HG02763 (cell line): ENCODE measurements around the gene NPL.

Source experiments
- ATAC-seq: cut with Tn5 transposase; IDR thresholded peaks from one replicate; pipeline ENCODE4 v1.9.1; 2021; ENCODE audit warnings: mild to moderate bottlenecking, moderate library complexity; ENCODE audit not compliant: unreplicated experiment

NPL gene

DNA sequence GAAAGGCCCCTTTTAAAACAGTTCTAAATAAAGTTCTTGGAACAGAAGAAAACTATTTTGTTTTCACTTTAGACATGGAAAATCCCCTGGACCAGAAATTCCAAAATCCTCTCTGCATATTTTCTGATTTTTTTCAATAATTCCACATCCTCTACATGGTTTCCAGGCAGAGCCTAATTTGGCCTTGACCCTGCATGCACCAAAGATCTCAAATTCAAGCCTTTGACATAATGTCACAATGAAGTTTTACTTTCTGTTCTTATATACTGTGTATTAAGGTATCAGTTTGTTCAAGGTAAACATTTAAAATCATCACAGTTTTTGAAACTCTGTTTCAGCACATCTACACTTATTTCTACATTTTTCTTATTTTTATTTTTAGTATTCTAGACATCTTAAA, 12.2 kb upstream of the NPL start:
- no peak for ATAC-seq

DNA sequence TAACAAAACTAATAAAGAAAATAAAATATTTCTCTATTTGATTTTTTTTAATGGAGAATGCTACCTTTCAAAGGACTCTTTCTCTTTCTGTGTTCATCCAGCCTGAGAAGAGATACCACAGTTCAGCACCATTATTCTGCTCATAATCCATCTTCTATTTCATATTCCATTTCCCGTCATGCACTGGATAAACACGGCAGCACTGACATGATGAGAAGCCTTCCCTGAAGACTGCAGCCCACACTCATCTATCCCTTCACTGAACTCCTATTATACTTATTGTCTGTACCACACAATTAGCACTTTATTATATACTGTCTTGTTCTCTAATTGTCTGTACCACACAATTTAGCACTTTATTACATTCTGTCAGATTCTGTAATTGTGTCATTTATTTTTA, 10.7 kb upstream of the NPL start:
- ATAC-seq, result no peak

DNA sequence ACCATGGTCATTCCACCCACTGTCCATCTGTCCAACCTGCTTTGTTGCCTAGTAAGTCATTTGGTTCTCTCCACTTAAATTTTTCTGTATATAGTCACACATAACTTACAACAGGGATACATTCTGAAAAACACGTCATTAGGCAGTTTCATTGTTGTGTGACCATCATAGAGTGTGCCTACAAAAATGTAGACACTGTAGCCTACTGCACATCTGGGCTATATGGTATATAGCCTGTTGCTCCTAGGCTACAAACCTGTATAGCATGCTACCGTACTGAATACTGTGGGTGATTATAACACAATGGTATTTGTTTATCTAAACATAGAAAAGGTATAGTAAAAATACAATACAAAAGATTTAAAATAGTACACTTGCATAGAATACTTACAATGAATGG, 10.0 kb upstream of the NPL start:
- ATAC-seq, result no peak

DNA sequence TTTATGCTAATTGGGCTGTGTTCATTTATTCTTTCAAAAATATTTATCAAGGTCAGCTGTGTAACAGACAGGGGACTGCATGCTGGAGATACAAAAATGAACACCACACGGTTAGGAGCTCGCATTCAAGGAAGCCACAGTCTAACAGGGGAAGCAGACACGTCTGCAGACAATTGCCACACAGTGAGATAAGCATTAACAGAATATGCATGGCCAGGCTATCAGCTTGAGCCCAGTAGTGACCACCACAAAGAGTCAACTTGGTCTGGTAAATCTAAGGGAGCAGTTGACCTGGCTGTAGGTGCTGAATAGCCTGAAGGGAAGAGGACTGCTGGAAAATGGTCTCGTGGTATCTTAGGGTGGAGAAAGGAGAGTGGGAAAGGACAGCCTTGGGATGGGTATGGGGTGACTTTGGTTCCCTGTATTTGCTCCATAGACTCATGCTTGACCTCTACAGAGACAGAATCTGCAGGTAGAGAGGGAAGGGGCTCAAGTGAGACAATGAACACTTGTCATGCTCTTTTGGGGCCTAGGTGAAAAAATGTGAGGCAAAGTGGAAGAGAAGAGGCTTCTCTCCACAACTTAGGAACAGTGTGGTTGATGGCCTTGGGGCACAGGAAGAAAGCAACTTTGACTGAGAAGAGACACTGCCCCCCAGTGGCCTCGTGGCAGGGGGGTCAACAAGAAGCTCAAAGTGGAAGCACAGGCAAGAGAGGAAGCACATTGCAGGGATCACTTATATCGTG, 7.6 kb upstream of the NPL start:
- peak; percentile 60 for ATAC-seq

DNA sequence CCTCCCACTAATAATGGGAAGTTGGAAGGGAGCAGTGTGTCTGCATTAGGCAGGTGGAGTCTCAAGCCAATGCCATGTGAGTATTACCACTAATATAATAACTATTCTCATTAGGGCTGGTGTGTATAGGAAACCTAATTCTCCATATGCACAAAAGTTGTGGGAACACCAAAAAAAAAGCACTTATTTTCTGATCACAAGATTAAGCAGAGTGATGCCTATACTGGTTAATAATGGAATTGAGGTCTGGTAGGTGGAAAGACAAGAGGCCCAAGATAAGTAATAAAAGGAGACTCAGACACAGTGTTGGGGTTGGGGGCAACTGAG, 7.0 kb upstream of the NPL start:
- ATAC-seq, result no peak

DNA sequence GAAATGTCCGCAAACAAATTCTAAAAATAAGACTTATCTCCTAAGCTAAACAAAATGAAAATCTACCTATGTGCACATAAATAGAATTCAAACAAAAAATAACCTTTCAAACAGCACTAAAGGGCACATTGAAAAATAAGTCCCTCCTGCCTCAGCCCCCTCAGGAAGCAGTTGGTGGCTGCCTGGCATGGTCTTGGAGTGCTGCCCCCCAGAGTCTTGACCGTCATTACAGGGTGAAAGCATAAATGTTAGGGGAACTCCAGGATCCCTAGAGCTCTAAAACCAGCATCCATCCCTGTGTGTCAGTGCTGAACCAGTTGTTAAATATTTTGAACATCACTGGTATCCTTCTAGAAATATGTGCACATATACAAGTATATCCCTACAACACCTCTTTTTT, 6.5 kb upstream of the NPL start:
- no peak for ATAC-seq

DNA sequence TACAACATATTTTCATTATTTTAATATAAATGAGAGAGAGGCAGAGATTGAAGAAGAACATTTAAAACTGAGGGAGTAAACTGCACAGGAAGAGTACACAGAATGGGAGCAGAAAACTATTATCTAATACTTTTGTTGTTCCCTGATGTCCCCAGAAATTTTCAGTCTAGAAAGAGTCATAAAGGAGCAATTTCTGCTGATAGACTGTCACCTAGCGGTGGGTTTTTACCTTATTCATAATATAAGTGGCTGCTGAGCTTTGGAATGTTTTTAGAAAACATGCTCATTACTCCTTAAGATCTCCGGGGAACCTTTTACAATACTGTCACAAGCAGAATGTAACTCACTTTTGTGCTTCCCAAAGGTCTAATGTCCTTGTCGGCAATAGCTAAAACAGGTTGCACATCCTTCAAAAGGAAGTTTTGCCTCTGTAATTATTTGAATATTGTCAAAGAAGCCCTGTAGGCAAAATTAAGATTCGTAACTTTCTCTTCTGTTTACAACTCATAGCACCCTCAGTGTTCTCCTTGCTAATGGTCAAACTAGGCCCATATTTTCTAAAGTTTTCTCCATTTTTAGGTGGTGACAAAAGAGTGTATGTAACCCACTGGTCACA, 4.9 kb upstream of the NPL start:
- no peak for ATAC-seq

DNA sequence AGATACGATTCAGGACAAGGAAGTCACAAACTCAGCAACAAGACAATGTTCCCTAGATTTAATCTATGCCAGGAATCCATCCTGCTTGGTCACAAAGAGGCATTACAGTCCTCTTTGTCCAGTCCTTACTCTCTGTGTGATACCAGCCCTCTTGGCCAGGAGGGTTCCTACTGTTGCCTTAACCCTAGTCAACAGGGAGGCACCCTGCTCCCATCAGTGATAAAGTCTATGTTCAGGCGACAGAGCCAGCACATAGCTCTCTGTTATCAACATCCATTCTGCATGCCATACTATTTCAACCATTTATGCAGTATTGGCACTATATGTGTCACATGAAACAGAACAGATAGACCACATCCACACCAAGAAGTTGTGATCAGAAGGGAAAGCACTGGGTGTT, 4.4 kb upstream of the NPL start:
- no peak for ATAC-seq

DNA sequence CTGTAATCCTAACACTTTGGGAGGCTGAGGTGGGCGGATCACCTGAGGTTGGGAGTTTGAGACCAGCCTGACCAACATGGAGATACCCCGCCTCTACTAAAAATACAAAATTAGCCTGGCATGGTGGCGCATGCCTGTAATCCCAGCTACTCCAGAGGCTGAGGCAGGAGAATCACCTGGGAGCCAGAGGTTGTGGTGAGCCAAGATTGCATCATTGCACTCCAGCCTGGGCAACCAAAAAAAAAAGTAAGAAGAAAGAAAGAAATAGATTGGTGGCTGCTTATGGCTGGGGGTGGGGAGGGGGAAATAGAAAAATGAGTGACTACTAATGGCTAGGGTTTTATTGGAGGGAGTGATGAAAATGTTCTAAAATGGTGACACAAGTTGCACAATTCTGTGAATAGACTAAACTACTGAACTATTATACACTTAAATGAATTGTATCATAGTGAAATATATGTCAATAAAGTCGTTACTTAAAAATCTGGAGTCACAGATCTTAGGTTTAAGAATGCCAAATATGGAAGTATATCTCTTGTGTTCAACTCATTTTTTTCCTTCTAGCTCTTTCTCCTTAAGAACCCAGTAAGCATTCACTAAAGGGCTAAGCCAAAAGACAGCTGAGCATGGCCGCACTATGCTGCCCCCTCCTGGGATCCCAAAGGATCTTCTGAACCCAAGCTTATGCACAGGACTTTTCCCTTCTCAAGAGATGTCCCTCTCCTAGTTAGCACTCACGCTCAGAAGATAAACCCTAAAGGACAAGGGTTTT, 3.2 kb upstream of the NPL start:
- ATAC-seq, result no peak

DNA sequence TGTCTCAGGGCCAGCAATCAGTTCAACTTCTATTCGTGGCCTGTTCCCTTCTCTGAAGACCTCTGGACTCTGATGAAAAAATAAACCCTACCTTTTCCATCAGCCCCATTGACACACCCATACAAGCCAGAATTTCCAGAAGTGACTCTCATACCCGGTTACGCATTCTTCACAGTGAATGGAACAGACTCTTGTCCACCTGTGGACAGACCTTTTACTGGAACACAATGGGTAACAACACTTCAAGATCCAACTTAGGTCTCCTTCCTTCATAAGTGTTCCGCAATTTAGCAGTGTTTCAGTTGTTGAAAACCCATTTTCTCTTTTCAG, 2.6 kb upstream of the NPL start:
- no peak for ATAC-seq

DNA sequence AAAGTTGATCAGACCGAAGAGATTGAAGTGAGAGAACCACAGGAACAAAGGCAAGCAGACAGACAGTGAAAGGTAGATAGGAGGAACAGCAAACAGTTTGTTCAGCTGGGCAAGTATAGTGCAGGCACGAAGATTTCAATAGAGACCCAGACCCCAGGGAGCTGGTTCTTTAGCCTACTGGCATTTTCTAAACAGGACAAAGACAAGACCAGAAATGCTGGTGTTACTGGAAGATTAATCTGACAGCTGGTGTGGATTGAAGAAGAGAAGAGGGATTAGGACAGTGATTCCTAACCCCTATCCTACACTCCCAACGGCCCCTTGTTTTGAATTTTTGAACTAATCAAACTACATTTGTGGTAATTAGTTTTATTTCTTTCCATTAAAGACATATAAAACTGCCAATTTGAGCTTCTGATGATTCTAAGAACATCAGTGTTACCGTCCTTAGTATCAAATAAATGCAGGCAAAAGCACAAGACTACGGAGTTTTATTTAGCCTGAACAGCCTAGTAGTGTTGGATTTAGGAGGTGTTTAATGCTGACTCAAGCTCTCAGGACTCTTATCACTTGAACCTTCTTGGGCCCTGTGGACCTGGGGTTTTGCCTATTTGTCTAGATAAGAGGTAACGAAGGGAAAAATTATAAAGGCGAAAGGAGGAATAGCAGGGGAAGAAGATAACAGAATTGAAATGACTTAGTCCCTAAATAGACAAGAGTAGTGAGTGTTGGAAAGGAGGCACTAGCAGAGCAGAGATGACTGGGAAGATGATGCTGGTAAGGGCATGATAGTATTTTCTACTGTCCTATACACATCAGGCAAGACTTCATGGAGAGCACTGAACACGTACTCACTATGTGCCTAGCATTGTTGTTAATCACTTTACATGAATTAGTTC, 2.0 kb downstream of the NPL start:
- ATAC-seq, result no peak

DNA sequence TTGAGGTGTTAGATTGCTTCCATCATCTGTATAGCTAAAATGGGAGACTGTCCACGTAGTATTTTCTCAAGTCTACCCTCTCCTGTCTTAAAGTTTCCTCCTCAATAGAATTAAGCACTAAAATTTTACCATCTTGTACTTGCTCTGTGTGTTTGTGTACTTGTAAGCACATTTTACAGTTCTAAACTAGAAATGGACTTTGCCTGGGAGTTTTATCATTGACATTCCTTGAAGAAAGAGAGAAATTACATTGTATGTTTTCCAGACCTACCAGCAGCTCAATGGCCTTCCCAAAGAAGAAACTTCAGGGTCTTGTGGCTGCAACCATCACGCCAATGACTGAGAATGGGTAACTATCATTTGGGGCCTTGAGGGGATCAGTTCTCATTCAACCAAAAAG, 4.5 kb downstream of the NPL start:
- no peak for ATAC-seq

DNA sequence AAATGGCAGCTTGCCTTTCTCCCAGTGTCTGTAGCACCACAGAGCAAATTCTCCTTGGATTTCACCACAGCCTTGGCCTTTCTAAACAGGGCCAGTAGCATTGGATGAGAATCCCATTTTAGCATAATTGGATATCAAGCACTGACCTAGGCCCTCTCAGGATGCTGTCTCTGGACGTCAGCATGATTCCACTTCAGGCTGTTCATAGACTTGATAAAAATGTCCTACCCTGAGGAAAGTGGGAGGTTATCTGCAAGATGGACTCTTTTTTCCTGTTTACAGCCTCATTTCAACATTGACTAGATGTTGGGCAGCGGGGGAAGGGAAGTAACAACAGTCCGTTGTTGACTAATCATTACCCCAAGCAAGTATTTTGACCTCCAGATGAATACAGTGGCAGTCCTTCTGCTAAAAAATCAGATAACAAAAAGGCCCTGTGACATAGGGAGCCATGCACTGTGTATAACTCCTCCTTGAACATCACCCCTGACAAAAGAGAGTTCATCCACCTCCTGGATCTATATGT, 5.2 kb downstream of the NPL start:
- no peak for ATAC-seq

DNA sequence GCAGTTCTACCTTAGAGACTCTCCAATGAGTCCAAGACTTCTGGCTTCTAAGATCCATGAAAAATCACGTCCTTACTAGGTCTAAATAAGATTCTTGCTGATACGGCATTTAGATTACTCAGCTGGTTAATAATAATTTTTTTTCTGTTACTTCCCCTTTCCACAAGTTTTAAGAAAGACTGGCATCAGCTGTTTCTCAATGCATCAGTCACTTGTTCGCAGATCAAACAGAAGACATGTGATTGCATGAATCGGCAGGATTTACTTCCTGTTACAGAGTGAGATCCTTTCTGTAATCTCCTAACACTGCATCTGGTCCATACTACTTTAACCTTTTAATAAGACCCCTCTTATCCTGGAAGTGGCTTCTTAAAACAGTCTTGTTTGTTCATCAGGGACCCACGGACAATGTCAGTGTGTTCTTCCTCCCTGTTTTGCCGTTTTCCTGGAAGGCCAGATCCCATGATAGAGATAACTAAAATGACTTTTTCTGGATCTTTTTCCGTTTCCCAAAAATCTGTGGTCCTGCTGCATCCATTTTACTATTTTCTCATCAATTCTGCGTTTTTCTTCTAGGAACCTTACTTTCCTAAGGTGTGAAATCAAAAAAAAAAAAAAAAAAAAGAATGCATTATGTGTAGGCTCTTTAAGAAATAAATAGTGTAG, 6.1 kb downstream of the NPL start:
- no peak for ATAC-seq

DNA sequence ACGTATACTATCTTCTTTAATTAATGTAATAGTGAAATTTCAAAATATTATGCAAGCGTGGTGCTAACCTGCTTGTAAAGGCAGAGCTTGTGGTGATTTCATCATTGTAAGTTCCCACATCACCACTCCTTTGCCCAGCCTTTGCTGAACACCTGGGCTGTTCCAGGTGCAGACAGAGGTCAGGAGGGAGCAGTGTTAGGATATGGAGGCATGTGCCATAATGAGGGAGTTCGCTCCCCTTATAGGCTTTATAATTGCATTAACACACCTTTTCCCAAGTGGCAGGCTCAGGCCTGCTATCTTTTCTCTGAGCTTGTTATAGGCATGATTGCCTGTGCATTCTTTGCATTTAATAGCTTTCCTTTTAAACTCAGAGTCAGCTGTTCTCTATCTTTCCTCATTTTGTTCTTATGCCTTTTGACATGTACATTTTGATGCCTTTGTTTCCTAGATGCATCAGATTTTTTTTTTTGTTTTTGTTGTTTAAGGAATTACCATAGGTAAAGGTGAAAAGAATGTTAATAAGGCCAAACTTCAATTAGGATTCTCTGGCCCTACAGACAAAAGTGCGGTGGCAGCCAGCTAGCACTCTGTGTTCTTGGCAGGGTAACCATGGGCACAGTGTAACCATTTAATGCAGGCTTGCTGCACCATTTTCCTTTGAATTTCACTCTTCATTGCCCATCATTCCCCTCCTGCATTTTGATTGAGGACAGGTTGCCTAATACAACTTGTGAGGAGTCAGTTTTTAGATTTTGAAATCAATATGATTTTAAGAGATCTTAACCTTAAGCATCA, 12.6 kb downstream of the NPL start:
- no peak for ATAC-seq

DNA sequence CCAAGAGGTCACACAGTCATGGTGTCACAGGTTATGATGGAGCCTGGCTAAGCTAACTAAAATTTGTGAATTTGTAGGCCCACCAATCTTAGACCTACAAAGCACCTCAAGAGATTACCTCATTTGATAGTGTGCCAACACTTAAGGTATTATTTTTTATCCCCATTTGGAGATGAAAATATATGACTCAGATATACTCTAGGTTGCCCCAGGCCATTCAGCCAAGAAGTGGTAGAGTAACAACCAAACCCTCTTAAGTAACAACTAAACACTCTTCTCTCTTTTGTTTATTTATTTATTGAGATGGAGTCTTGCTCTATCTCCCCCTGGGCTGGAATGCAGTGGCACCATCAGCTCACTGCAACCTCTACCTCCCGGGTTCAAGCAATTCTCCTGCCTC, 14.3 kb downstream of the NPL start:
- ATAC-seq, result no peak

DNA sequence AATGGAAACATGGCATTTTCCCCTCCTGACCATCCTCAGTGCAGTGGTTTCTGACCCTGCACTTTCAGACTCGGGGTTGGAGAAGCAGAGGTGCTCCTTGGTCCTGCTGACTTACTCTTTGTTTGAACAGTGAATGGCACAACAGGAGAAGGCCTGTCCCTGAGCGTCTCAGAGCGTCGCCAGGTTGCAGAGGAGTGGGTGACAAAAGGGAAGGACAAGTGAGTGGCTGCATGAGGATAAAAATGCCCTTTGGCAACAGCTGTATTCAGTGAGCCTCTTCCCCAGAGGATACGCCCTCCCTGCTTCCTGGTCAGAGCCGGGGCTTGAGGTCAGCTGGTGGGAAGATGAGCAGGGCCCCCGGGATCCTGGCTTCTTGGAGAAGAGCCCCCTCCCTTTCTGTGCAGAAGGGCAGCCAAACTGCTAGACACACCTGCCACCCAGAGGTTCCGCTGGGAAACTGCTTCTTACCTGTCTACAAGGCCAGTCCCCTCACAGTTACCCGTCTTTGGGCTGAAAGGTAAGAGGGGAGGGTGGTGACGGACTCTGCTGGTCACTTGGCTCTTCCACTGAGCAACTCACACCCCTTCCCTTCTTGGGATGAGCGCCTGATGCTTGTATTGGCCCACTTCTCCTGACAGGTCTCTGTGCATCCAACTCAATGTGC, 16.6 kb downstream of the NPL start:
- no peak for ATAC-seq

DNA sequence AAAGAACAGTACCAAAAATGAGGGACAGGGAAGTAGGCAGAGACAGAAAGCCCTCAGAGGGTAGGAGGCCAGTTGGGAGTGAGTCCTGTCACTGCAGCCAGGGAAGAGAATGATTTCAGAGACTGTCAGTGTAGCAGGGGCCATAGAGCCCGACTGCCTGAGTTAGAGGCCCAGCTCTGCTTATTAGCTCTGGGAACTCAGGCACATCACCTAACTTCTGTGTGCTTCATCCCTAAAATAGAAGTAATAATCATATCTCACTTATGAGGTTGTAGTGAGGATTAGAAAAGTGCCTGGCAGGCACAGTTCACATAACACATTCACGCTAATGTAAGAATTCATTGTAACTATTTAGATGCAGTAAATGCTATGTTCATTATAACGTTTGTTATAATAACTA, 18.3 kb downstream of the NPL start:
- no peak for ATAC-seq

DNA sequence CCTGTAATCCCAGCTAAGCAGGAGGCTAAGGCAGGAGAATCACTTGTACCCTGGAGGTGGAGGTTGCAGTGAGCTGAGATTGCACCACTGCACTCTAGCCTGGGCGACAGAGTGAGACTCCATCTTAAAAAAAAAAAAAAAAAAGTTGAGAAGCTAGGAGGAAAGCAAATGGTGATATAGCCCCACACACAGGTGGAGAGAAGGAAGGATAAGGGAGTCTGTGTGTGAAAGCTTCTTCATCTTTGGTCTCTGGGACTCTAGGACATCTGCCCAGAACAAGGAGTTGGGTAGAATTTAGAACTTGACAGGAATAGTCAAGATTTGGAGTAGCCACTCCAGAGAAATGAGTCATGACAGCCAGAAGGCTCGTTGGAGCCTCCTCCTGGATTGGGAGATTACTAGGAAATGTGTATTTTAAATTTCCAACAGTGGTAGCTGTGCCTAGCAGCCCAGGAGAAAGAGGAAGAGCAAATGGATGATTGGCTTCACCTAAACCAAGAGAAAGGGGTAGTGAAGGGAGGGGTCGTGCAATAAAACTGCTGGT, 19.9 kb downstream of the NPL start:
- ATAC-seq, result no peak
